Measurements from ENCODE around the gene ZNF385B. TPM values are rescaled to one million over a fixed set of nuclear protein-coding genes. Genes with fewer than 3 reads are reported as not detected.

ZNF385B gene
- total RNA-seq, 1 experiment from 2014 or later: 0.57 TPM

GRCh38 chr2:179765666-179766065, 95.7 kb downstream of the ZNF385B start:
- CTCF ChIA-PET: interaction anchor here (0.6 kb wide), 1 partner anchor 341 kb away, joined by 3 read pairs; no protein-coding TSS in a partner anchor
- no peaks in the 10 kb centered on the region for H3K36me3 Mint-ChIP-seq (ENCODE audit: insufficient read depth, unreplicated experiment)
- H3K9me3 Mint-ChIP-seq (ENCODE audit: low read depth, unreplicated experiment): peaks cover 3% of the 10 kb centered on the region
- TF ChIP-seq, protein P1, sequence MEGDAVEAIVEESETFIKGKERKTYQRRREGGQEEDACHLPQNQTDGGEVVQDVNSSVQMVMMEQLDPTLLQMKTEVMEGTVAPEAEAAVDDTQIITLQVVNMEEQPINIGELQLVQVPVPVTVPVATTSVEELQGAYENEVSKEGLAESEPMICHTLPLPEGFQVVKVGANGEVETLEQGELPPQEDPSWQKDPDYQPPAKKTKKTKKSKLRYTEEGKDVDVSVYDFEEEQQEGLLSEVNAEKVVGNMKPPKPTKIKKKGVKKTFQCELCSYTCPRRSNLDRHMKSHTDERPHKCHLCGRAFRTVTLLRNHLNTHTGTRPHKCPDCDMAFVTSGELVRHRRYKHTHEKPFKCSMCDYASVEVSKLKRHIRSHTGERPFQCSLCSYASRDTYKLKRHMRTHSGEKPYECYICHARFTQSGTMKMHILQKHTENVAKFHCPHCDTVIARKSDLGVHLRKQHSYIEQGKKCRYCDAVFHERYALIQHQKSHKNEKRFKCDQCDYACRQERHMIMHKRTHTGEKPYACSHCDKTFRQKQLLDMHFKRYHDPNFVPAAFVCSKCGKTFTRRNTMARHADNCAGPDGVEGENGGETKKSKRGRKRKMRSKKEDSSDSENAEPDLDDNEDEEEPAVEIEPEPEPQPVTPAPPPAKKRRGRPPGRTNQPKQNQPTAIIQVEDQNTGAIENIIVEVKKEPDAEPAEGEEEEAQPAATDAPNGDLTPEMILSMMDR (IDR thresholded peaks at IDR 0.05; ENCODE audit: unreplicated experiment): no peak
- no TSS peak for BruUV-seq (replicated peaks)
- intact Hi-C loops (cut with micrococcal nuclease; ENCODE audit: unreplicated experiment): no loop called here
- H3K4me1 Mint-ChIP-seq (ENCODE audit: low read depth, unreplicated experiment): no peaks in the 10 kb centered on the region
- H3K27ac Mint-ChIP-seq (ENCODE audit: unreplicated experiment): no peak overlapping the region
- peaks cover 12% of the 10 kb centered on the region for H3K27me3 Mint-ChIP-seq (ENCODE audit: unreplicated experiment)
- H3K4me3 Mint-ChIP-seq (ENCODE audit: low read depth, unreplicated experiment): no peak overlapping the region
- DNase-seq: no peak

DNA sequence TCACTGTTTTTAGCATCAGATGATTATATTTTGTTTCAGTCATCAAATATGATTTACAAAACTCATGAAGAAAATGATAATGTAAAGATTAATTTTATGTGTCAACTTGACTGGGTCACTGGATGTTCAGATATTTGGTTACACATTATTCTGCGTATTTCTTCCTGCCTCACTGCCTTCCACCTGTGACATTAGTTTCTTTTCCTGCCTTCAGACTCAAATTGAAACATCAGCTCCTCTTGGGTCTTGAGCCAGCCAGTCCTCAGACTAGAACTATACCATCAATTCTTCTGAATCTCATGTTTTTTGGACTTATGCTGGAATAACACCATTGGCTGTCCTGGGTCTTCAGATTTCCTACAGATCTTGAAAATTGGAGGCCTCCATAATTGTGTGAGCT, 96.7 kb downstream of the ZNF385B start:
- TF ChIP-seq, protein P1 (IDR thresholded peaks at IDR 0.05; ENCODE audit: unreplicated experiment): no peak
- peaks cover 3% of the 10 kb centered on the region for H3K9me3 Mint-ChIP-seq (ENCODE audit: low read depth, unreplicated experiment)
- intact Hi-C loops (cut with micrococcal nuclease; ENCODE audit: unreplicated experiment): no loop called here

GRCh38 chr2:179758636-179759035, 102.8 kb downstream of the ZNF385B start:
- intact Hi-C loops (cut with micrococcal nuclease; ENCODE audit: unreplicated experiment): no loop called here

More for the DNA sequence above, 96.7 kb downstream of the ZNF385B start:
- DNase-seq: no peak
- peaks cover 12% of the 10 kb centered on the region for H3K27me3 Mint-ChIP-seq (ENCODE audit: unreplicated experiment)
- H3K27ac Mint-ChIP-seq (ENCODE audit: unreplicated experiment): no peak overlapping the region
- no peaks in the 10 kb centered on the region for H3K4me1 Mint-ChIP-seq (ENCODE audit: low read depth, unreplicated experiment)
- no peaks in the 10 kb centered on the region for H3K36me3 Mint-ChIP-seq (ENCODE audit: insufficient read depth, unreplicated experiment)
- BruUV-seq (replicated peaks): no TSS peak
- CTCF ChIA-PET: interaction anchor here (0.6 kb wide), 1 partner anchor 1792 kb away, joined by 3 read pairs; no protein-coding TSS in a partner anchor
- no peak overlapping the region for H3K4me3 Mint-ChIP-seq (ENCODE audit: low read depth, unreplicated experiment)

GRCh38 chr2:179751163-179751809, 110.1 kb downstream of the ZNF385B start:
- CTCF ChIA-PET: no interaction called here
- Mint-ChIP-seq H3K27ac (ENCODE audit: unreplicated experiment) (no peak overlapping the region), H3K4me1 (ENCODE audit: low read depth, unreplicated experiment) (peaks cover 17% of the 10 kb centered on the region), H3K9me3 (ENCODE audit: low read depth, unreplicated experiment) (no peaks in the 10 kb centered on the region), H3K4me3 (ENCODE audit: low read depth, unreplicated experiment) (no peak overlapping the region), H3K27me3 (ENCODE audit: unreplicated experiment) (no peaks in the 10 kb centered on the region), H3K36me3 (ENCODE audit: insufficient read depth, unreplicated experiment) (no peaks in the 10 kb centered on the region)
- intact Hi-C loops (cut with micrococcal nuclease; ENCODE audit: unreplicated experiment): loop anchor here (1.0 to 5.0 kb wide), 6 partner anchors 171 to 954 kb away; no protein-coding TSS in a partner anchor
- no peak for DNase-seq
- no TSS peak for BruUV-seq (replicated peaks)
- TF ChIP-seq, protein P1 (IDR thresholded peaks at IDR 0.05; ENCODE audit: unreplicated experiment): peak; percentile 64

More at GRCh38 chr2:179758636-179759035, 102.8 kb downstream of the ZNF385B start:
- H3K9me3 Mint-ChIP-seq (ENCODE audit: low read depth, unreplicated experiment): peaks cover 6% of the 10 kb centered on the region
- DNase-seq: no peak
- TF ChIP-seq, protein P1 (IDR thresholded peaks at IDR 0.05; ENCODE audit: unreplicated experiment): no peak
- BruUV-seq (replicated peaks): no TSS peak
- H3K36me3 Mint-ChIP-seq (ENCODE audit: insufficient read depth, unreplicated experiment): no peaks in the 10 kb centered on the region
- H3K4me1 Mint-ChIP-seq (ENCODE audit: low read depth, unreplicated experiment): no peaks in the 10 kb centered on the region
- H3K27me3 Mint-ChIP-seq (ENCODE audit: unreplicated experiment): no peaks in the 10 kb centered on the region
- H3K4me3 Mint-ChIP-seq (ENCODE audit: low read depth, unreplicated experiment): no peak overlapping the region
- CTCF ChIA-PET: no interaction called here
- H3K27ac Mint-ChIP-seq (ENCODE audit: unreplicated experiment): no peak overlapping the region

Measured in Calu3 (cell line).